Measurements from ENCODE around the gene NDUFS1.
"Not testable (repeated sequence)": the region's sequence is repeated elsewhere in the genome, so short reads cannot be mapped to it uniquely, and the experiment has no call there.

Gene NDUFS1

GRCh38 chr2:206098471-206098870 is 60.8 kb downstream of the NDUFS1 start:
- DNase-seq (ENCODE audit: low spot score), result no peak

- no peak for DNase-seq (ENCODE audit: low spot score)
These were observed 62.4 kb downstream of the NDUFS1 start for GRCh38 chr2:206096876-206097275.

- no peak for DNase-seq (ENCODE audit: low spot score)
These were observed 63.5 kb downstream of the NDUFS1 start for GRCh38 chr2:206095536-206096332.

- no peak for DNase-seq (ENCODE audit: low spot score)
These were observed 66.9 kb downstream of the NDUFS1 start for GRCh38 chr2:206092297-206092696.

DNA sequence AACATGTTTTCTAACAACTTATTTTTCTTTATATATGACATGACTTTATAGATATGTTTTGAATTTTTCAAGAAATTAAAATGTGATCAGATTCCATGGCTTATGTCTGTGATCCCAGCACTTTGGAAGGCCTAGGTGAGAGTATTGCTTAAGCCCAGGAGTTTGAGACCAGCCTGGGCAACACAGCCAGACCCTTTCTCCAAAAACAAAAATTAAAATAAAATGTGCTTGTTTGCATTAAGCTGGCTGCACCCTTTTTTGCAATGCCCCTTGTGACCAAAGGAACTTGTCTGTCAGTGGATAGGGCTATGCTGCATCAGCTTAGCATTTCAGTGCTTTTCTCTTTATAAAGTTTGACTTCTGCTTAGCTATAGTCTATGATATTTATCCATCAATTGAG is 71.0 kb downstream of the NDUFS1 start:
- DNase-seq (ENCODE audit: low spot score), result no peak

- DNase-seq (ENCODE audit: low spot score), result no peak
These were observed 72.4 kb downstream of the NDUFS1 start for GRCh38 chr2:206086716-206087350.

- DNase-seq (ENCODE audit: low spot score), result peak; percentile 72
These were observed 73.3 kb downstream of the NDUFS1 start, which contains the start of gene INO80D for GRCh38 chr2:206085742-206086445. Gene INO80D, minus strand, starts transcription at chr2:206086174. Its CDS starts 23,158 bp downstream, at chr2:206063016.

- DNase-seq (ENCODE audit: low spot score), result no peak
These were observed 74.1 kb downstream of the NDUFS1 start for GRCh38 chr2:206084870-206085741.

DNA sequence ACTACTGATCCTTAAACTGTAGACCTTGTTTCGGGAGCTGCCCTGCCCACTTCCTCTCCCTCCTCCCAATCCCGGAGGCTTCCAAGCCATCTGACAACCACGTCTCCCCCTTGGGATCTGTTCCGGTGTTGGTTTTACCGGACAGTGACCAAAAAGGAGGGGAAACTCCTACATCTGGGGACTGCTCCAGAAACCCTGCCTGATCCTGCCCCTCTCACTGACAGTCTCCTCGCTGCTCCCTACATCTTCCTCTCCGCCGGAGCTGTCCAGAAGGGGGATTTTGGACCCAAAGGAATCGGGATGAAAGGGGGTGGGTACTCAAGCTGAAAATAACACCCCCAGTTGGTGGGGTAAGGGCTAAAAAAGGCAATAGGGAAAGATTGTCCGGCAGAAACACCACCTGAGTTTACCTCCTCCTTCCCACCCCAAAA is 74.8 kb downstream of the NDUFS1 start:
- DNase-seq (ENCODE audit: low spot score), result peak; percentile 40

GRCh38 chr2:206083602-206084438 is 75.4 kb downstream of the NDUFS1 start:
- DNase-seq (ENCODE audit: low spot score), result no peak

DNA sequence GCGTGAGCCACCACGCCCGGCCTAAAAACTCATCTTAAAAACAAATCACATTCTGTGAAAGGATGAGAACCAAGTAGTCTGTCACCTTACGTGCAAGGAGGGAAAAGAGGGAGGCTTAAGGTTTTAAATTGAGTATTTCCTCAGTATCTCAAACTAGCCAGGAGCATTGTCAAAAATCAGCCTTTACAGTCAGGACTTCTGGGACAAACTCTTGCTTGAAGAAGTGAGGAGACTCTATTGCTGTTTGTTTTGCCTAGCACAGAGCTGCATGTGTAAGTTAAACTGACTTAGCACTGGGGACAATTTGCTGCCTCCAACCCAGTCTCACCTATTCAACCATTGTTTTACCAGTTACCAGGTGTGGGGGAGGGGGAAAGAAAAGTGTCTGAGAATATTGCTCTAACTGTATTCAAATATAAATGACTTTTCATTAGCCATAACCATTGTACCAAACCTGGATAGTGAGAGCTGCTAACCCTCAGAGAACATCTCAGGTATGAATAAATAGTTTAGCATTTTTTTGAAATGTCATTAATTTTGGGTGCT is 76.9 kb downstream of the NDUFS1 start:
- no peak for DNase-seq (ENCODE audit: low spot score)

DNA sequence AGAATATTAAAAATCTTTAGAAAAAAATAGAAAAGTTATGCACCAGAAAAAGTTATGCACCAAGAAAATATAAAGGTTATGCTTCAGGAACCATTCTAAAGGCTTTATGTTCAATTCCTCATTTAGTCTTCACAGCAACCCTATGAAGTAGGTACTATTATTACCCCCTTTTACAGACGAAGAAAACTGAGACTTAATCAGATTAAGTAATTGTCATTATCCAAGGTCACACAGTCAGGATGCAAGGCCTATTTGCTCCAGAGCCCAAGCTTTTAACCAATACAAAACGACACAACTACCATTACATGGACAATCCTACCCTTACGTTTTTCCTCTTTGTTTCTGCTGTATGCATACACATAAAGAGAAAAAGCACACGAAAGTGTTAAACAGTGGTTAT is 78.3 kb downstream of the NDUFS1 start:
- DNase-seq (ENCODE audit: low spot score), result no peak

DNA sequence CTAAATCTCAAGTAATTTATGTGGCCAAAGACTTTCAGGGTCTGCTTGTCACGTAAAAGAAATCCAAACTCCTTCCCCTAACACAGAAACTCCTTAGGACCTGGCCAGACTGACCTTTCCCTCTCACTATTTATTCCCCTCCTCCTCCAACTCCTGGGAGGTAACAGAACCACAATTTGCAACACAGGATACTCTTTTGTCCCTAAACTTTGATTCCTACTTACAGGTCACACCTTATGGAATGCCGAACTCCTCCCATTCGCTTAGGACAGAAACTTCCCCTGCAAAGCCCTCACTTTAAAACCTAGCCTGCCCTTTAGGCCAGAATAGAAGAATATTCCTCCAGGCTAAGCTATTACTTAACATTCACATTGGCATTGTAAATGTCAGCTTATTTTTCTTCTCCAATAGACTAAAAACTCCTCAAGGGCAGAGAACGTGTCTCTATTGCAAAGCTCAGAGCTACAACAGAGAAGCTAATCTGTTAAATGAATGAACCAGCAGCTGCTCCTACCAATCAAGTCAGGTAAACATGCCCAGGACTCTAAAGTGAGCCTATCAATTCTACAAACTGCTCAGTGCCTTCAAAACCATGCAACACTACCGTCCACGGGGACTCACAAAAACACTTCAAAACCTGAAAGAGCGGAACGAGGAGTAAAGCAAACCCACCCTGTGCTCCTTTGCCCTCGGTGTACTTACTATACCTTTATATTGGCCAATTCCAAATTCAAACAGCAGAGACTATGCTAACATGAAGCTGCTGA is 79.4 kb downstream of the NDUFS1 start:
- no peak for DNase-seq (ENCODE audit: low spot score)

DNA sequence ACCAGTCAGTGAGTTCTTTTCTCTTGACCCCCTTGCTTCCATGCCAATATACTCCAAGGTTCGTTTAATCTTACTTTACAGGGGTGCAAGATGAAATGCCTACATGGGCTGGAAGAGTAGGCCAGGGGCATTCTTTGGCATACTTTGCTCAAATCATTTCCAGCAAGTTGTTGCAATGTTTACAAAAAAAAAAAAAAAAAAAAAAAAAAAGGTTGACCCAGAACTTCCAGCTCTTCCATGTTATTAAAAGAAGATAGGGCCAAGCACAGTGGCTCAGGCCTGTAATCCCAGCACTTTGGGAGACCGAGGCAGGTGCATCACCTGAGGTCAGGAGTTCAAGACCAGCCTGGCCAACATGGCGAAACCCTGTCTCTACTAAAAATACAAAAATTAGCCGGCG is 81.4 kb downstream of the NDUFS1 start:
- DNase-seq (ENCODE audit: low spot score), result not testable (repeated sequence)

DNA sequence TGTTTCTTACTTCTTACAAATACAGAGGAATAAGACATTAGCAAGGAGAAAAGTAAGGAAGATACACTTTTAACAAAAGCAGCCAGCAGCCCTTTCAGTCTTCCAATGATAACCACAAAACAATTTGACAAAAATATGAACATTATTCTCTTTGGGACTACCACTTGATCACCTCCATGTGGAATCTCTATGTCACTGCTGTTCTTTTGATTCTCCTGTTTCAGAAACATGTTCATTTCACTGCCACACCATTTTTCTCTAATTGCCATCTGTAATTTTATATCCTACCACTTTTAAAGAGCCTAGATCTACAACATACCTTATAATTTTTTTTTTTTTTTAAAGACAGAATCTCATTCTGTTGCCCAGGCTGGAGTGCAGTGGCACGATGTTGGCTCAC is 84.1 kb downstream of the NDUFS1 start:
- DNase-seq (ENCODE audit: low spot score), result no peak

- no peak for DNase-seq (ENCODE audit: low spot score)
These were observed 87.4 kb downstream of the NDUFS1 start for GRCh38 chr2:206071807-206072206.

DNA sequence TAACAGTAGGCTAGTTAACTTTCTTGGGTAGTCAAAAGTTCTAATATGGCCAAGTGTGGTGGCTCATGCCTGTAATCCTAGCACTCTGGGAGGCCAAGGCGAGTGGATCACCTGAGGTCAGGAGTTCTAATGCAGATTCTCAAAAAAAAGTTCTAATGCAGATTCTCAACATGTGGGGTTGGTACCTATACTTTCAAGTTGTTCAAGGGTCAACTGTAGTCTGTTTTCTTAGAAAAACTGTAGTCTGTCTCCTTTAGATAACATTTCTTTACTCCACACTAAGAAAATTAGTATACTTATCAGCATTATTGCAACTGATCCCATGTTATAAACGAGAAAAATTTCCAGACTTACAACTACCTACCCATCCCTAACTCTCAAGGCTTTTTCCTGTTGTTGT is 89.8 kb downstream of the NDUFS1 start:
- DNase-seq (ENCODE audit: low spot score), result no peak

GRCh38 chr2:206068207-206068606 is 91.0 kb downstream of the NDUFS1 start:
- no peak for DNase-seq (ENCODE audit: low spot score)

Data from HuH-7 (cell line).